ENCODE results near the gene KCNMA1.

GRCh38 chr10:77006836-77007511, 630.6 kb downstream of the KCNMA1 start:
- no peak for TF ChIP-seq ZNF212 (CRISPR knock-in tag; IDR thresholded peaks at IDR 0.05)
- no peak for TF ChIP-seq GMEB1 (CRISPR knock-in tag; IDR thresholded peaks at IDR 0.05)
- no peak for TF ChIP-seq CTCF (IDR thresholded peaks at IDR 0.05 in 2 of 3, conservative IDR thresholded peaks at IDR 0.05 in 1 of 3; ENCODE audit: insufficient read depth in 2 of 3, low read depth in 1 of 3, low read length in 3 of 3)
- no peak for TF ChIP-seq ZBTB1 (CRISPR knock-in tag; IDR thresholded peaks at IDR 0.05; ENCODE audit: borderline replicate concordance, low read depth)
